ENCODE measurements around the gene RHBDL2. TPM values are rescaled to one million over a fixed set of nuclear protein-coding genes. Genes with fewer than 3 reads are reported as not detected.
A peak's percentile ranks its signal among the peaks of the same experiment; 100 is the strongest.
"Not testable (repeated sequence)": the region's sequence is repeated elsewhere in the genome, so short reads cannot be mapped to it uniquely, and the experiment has no call there.

The RHBDL2 gene
- 0.33 and 1.1 TPM in 2 replicates for total RNA-seq

DNA sequence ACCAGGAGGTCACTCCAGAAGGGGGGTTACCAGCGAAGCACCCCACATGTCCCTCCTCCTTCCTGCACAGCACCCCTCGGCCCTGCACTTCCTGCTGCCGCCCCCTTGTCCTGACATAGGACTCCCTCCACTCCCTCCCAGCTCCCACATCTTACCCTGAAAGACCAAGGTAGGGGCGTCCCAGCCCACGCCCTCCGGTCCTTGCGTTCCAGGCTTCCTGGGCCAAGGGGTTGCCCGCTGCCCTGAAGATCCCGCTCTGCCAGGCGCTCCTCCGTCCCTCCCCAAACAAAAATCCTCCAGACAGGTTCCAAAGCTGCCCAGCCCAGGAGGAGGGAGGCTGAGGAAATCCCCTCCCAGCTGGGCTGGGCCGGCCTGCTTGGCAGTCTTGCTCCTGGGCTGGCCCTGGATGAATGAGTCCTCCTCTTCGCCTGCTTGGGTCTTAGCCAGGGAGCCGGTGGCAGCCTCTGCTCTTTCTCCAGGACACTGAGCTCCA, at the start of gene RHBDL2:
RHBDL2 (minus strand) TSS at position 304 of the 493 bp plus-strand sequence. CDS start 22,618 bp downstream, outside the sequence.
- no peak for DNase-seq (ENCODE audit: low read depth, low spot score)

DNA sequence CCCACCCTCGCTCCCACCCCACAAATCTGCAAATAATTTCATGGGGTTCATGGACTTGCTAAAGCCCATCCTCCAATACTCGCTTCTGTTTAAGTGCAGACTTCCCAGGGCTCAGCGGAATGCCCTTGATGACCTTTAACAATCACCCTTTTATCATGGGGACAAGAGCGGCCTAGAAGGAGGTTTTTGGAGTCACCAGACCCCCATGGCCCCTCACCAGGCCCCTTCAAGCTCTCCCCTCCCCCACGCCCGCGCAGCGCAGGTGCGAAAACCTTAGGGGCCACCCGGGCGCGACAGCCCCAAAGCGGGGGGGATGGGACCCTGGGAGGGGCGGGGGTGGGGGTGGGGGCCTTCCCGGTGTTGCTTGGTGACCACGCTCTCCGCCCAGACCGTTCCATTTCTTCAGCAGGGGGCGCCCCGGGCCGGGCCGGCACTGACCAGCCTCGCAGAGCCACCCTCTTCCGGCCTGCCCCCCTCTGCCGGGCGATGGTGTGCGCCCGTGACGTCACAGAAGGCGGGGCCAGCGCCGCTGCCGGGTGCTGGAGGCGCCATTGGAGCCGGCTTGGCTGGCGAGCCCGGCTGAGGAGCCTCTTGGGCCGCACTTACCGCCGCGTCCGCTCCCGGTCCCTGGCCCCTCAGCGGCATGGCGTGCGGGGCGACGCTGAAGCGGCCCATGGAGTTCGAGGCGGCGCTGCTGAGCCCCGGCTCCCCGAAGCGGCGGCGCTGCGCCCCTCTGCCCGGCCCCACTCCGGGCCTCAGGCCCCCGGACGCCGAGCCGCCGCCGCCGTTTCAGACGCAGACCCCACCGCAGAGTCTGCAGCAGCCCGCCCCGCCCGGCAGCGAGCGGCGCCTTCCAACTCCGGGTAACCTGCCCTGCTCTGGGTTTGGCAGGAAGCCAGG, 49.4 kb upstream of the RHBDL2 start, which contains the start of gene AKIRIN1:
AKIRIN1 (plus strand) TSS at position 539 of the 900 bp plus-strand sequence; CDS start at position 644, 105 bp downstream.
- DNase-seq (ENCODE audit: low read depth, low spot score), result peak; percentile 89

DNA sequence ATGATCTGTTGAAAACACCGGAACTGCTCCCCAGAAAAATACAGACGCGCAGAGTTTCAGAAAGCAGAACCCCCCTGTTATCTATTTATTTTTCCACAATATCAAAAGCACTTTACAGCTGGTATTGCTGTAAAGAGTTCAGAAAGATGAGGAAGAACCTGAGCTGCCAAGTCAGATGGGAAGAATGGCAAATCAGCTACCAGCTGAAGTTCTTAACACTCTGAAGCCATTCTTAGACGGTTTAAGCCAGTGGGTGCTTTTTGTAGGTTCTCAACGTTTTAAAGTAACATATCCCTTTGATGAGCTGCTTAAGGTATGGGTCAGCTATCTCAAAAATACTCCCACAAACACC, 48.7 kb upstream of the RHBDL2 start:
- DNase-seq (ENCODE audit: low read depth, low spot score), result no peak

- no peak for DNase-seq (ENCODE audit: low read depth, low spot score)
Observed at GRCh38 chr1:38989979-38990378, 48.3 kb upstream of the RHBDL2 start.

GRCh38 chr1:38979380-38979779, 37.8 kb upstream of the RHBDL2 start:
- DNase-seq (ENCODE audit: low read depth, low spot score), result not testable (repeated sequence)

- DNase-seq (ENCODE audit: low read depth, low spot score), result not testable (repeated sequence)
Observed at GRCh38 chr1:38978245-38978542, 36.6 kb upstream of the RHBDL2 start.

DNA sequence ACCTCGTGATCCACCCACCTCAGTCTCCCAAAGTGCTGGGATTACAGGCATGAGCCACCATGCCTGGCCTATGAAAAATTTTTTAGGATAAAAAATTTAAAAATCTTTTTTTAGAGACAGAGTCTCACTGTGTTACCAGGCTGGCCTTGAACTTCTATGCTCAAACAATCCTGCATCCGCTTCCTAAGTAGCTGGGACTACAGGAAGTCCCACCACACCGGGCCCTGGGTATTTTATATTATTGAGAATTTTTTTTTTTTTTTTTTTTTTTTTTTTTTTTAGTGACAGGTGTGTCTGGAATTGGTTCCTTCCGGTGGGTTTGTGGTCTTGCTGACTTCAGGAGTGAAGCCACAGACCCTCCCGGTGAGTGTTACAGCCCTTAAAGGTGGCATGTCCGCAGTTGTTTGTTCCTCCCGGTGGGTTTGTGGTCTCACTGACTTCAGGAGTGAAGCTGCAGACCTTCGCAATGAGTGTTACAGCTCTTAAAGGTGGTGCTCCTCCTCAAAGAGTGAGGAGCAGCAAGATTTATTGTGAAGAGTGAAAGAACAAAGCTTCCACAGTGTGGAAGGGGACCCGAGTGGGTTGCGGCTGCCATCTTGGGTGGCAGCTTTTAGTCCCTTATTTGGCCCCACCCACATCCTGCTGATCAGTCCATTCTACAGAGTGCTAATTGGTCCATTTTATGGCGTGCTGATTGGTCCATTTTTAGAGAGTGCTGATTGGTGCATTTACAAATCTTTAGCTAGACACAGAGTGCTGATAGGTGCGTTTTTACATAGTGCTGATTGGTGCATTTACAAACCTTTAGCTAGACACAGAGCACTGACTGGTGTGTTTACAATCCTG, 36.0 kb upstream of the RHBDL2 start:
- DNase-seq (ENCODE audit: low read depth, low spot score), result not testable (repeated sequence)

DNA sequence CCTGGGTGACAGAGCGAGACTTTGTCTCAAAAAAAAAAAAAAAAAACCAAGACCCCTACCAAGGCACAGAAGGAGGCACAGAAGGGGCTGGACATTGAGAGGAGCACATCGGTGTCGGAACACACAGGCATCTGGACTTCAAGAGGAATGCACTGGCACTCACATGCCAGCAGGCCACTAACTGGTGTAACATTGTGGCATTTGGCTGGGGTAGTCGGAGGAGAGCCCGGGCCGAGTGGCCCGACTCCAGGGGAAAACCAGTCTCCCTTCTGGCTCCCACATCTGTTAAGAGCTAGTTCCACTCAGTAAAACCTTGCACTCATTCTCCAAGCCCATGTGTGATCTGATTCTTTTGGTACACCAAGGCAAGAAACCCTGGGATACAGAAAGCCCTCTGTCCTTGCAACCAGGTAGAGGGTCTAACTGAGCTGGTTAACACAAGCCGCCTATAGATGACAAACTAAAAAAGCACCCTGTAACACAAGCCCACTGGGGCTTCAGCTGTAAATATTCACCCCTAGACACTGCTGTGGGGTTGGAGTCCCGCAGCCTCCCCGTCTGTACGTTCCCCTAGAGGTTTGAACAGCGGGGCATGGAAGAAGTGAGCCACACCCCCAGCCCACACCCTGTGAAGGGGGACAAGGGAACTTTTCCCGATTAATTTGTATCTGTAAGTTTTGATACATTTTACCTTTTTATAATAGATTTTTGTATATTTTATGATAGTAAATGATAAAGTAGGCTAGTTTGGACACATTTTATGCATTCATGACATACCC, 32.2 kb upstream of the RHBDL2 start:
- no peak for DNase-seq (ENCODE audit: low read depth, low spot score)

DNA sequence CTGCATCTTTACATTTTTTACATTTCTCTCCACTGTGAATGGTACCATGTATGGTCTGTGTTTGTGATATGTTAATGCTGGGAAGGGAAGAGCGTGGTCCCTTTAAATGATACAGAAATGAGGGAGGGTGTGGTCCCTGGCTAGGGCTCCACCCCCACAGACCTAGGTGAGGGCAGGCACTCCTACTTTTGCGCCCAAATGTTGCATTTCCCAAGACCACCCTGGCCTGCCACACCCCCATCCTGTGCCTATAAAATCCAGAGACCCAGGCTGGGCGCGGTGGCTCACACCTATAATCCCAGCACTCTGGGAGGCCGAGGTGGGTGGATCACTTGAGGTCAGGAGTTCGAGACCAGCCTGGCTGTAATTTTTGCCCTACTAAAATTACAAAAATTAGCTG, 31.5 kb upstream of the RHBDL2 start:
- not testable (repeated sequence) for DNase-seq (ENCODE audit: low read depth, low spot score)

DNA sequence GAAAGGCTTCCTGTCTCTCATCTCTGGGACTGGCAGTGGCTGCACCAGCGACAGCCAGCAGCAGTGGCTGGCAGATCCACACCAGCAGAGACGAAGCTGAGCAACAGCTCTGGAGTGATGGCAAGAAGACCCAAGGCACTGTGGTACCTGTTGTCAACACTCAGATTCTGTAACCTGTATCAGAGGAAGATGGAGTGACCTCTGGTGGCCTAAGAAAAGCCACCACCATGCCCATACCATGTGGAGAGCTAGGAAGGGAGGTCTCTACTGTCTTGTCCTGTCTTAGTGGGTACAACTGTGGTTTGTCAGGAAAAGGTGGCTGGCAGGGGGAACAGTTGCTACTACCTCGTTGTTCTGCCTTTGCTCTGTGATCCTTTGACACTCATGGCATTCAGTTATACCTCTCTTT, 22.5 kb upstream of the RHBDL2 start:
- no peak for DNase-seq (ENCODE audit: low read depth, low spot score)

DNA sequence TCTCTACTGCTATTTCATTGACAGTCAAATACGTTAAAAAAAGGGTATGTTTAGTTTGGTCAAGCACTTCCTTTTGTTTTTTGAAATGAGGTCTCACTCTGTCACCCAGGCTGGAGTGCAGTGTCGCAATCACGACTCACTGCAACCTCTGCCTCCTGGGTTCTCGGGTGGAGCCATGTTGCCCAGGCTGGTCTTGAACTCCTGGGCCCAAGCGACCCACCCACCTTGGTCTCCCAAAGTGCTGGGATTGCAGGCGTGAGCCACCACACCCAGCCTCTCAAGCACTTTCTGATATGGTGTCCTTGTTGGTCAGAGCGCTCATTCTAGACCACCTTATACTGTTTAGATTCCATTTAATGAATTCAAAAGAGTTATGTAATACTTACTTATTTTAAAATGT, 20.9 kb upstream of the RHBDL2 start:
- no peak for DNase-seq (ENCODE audit: low read depth, low spot score)

DNA sequence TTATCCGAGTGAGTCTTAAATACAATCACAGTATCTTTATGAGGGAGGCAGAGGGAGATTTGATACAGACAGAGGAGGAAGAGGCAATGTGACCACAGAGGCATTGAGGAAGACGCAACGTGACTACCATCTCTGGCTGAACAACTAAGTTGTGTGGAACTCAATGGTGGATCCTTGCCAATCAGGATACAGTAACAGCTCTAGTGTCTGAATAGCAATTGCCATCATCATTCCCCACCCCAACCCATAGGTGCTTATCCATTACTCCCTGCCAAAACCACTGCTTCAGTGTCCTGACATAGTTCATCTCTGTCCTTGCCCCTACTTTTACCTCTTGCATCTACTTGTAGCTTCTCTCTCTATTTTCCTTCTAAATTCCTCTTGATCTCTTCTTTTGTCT, 20.5 kb upstream of the RHBDL2 start:
- DNase-seq (ENCODE audit: low read depth, low spot score), result no peak

GRCh38 chr1:38958967-38959366, 17.3 kb upstream of the RHBDL2 start:
- DNase-seq (ENCODE audit: low read depth, low spot score), result no peak

GRCh38 chr1:38953433-38953860, 11.8 kb upstream of the RHBDL2 start:
- no peak for DNase-seq (ENCODE audit: low read depth, low spot score)

- no peak for DNase-seq (ENCODE audit: low read depth, low spot score)
Observed at GRCh38 chr1:38950553-38950952, 8.9 kb upstream of the RHBDL2 start.

DNA sequence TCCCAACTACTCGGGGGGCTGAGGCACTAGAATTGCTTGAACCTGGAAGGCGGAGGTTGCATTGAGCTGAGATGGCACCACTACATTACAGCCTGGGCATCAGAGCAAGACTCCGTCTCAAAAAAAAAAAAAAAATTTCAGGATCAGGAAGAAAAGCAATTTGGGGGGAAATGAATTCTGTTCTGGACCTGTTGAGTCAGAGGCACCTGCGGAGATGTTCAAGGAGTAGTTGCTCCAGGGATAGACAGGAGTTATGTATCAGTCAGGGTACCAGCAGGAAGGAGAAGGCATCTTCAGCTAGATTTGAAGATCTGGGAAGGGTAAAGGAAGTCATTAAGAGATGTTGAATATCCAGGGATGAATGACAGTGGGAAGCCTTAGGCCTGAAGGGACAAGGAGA, 2.9 kb upstream of the RHBDL2 start:
- DNase-seq (ENCODE audit: low read depth, low spot score), result no peak

DNA sequence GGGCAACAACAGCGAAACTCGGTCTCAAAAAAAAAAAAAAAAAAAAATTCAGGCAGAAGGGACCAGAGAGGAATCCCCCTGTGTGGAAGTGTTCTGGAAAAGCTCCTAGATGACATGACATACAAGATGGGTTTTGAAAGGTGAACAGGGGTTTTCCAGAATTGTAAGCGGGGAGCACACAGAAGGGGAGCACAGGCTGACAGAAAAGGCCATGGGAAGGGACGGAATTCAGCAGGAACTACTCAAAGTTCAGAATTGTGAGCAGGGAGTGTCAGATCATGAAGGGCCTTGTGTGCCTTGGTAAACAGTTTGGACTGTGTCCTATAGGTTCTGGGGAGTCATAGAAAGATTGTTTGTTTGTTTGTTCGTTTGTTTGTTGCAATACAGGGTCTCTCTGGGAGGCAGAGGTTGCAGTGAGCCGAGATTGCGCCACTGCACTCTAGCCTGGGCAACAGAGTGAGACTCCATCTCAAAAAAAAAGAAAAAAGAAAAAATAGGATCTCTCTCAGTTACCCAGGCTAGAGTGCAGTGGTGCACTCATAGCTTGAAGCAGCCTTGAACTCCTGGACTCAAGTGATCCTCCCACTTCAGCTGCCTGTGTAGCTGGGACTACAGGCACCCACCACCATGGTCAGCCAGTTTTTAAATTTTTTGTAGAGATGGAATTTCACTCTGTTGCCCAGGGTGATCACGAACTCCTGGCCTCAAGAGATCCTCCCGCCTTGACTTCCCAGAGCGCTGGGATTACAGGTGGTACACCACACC, 1.2 kb upstream of the RHBDL2 start:
- no peak for DNase-seq (ENCODE audit: low read depth, low spot score)

- no peak for DNase-seq (ENCODE audit: low read depth, low spot score)
Observed at GRCh38 chr1:38941093-38941492, 537 bp downstream of the RHBDL2 start.

DNA sequence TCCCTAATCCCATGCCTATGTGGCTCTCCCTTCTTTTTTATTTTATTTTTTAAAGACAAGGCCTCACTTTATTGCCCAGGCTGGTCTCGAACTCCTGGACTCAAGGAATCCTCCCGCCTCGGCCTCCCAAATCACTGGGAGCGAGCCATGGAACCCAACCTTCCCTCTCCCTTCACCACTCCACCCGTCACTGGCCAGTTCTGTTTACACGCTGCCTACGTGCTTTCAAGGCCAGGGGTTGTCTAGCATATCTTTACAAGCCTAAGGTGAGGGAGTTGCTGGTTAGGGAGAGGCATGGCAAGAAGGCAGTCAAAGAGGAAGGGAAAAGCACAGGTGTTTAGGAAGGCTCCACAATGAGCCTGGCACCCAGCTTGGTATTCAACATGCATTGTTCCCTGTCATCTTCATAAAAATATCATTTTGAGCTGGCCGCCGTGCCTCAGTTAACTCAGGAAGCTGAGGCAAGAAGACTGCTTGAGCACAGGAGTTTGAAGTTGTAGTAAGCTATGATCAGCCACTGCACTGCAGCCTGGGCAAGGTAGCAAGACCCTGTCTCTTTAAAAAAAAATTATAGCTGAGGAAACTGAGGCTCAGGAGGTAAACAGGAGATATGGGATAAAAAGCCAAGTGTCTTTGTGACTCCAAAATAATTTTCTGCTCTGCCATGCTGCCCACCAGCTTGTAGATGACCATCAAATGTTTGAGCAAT, 1.1 kb downstream of the RHBDL2 start:
- no peak for DNase-seq (ENCODE audit: low read depth, low spot score)

DNA sequence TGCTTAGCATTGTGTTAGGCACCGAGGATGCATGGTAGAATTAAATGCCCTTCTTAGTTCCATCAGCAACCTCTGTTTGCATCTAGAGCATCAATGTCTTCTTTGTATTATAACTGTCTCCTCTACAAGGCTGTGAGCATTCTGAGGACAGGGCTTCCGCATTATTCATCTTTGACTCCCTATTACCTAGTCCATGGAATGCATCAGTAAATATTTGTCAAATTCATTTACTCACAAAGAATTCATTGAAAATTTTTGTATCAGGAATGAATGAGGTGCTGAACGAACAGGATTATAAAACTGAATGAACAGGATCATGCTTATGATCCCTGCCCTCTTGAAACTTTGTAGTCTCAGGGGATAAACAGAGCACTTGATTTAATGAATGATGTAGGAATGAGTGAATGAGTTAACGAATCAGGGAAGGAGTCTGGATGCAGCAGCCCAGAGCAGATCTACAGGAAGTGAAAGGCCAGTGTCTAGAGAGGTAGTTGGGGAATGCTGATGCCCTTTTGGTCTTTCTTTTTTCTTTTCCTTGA, 2.8 kb downstream of the RHBDL2 start:
- no peak for DNase-seq (ENCODE audit: low read depth, low spot score)
